ENCODE measurements around the gene RANBP3.

DNA sequence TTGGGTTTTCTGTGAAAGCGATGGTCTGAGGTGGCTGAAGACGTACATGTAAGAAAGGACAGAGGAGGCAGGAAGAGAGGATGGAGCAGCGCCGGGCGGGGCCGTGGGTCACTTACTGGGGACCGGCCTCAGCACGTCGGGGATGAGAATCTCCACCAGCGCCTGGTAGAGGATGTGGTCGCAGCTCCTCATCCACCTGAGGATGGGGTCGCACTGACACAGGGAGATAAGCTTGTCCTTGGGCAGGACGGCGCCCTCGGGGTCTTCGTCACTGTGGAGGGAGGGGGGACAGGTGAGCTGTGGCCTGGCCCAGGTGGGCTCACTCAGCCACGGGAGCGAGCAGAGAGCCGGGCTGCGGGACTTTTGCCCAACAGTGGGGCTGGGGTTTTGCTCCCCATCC, 29.0 kb upstream of the RANBP3 start:
- no peak for TF ChIP-seq POLR2A (IDR thresholded peaks at IDR 0.05; ENCODE audit: low read length)
- no peak for TF ChIP-seq GATA1 (IDR thresholded peaks at IDR 0.05; ENCODE audit: low read depth, low read length)
